Parathyroid adenoma (tissue), 2 donors: ENCODE results near the gene PCTP.

Experiments
- H2AFZ ChIP-seq: fragments of 300-600 bp; sonication (generic); one replicate; pipeline ENCODE4 v1.7.0; 2017; ENCODE audit warnings: antibody characterized with exemption, mild to moderate bottlenecking
- H3K27ac ChIP-seq: fragments of 300-600 bp; sonication (generic); one replicate; pipeline ENCODE4 v1.7.0; 2017
- H3K27me3 ChIP-seq: fragments of 300-600 bp; sonication (generic); one replicate; pipeline ENCODE4 v1.7.0; 2017; ENCODE audit warnings: low read length; ENCODE audit not compliant: control insufficient read depth, insufficient read depth
- H3K36me3 ChIP-seq: fragments of 300-600 bp; sonication (generic); one replicate; pipeline ENCODE4 v1.7.0; 2017; ENCODE audit warnings: low read length; ENCODE audit not compliant: control insufficient read depth, insufficient read depth
- H3K4me1 ChIP-seq: fragments of 300-600 bp; sonication (generic); one replicate; pipeline ENCODE4 v1.7.0; 2017; ENCODE audit warnings: control low read depth
- H3K4me2 ChIP-seq: fragments of 300-600 bp; sonication (generic); one replicate; pipeline ENCODE4 v1.7.0; 2017; ENCODE audit warnings: low read length
- H3K4me3 ChIP-seq: fragments of 300-600 bp; sonication (generic); one replicate; pipeline ENCODE4 v1.7.0; 2017; ENCODE audit warnings: low read depth, low read length
- H3K79me2 ChIP-seq: fragments of 300-600 bp; sonication (generic); one replicate; pipeline ENCODE4 v1.7.0; 2017; ENCODE audit warnings: control low read depth
- H3K9ac ChIP-seq: fragments of 300-600 bp; sonication (generic); one replicate; pipeline ENCODE4 v1.7.0; 2017; ENCODE audit warnings: mild to moderate bottlenecking
- H3K9me3 ChIP-seq: fragments of 300-600 bp; sonication (generic); one replicate; pipeline ENCODE4 v1.7.0; 2017; ENCODE audit warnings: low read length; ENCODE audit not compliant: control insufficient read depth
- TF ChIP-seq, protein P1 (sequence below): fragments of 300-600 bp; sonication (generic); IDR thresholded peaks from one replicate; pipeline ENCODE4 v1.7.0; 2017; ENCODE audit warnings: antibody characterized with exemption, mild to moderate bottlenecking
- donor health status: primary hyperparathyroidism.

The PCTP gene

GRCh38 chr17:55777471-55777971, 26.7 kb downstream of the PCTP start:
- Histone ChIP-seq H3K9ac (no peak overlapping the region), H3K9me3 (no peaks in the 10 kb centered on the region), H2AFZ (no peak overlapping the region), H3K36me3 (no peaks in the 10 kb centered on the region), H3K4me3 (no peak overlapping the region), H3K27ac (no peak overlapping the region), H3K79me2 (no peaks in the 10 kb centered on the region), H3K4me2 (no peak overlapping the region), H3K27me3 (no peaks in the 10 kb centered on the region), H3K4me1 (no peaks in the 10 kb centered on the region)
- TF ChIP-seq, protein P1, sequence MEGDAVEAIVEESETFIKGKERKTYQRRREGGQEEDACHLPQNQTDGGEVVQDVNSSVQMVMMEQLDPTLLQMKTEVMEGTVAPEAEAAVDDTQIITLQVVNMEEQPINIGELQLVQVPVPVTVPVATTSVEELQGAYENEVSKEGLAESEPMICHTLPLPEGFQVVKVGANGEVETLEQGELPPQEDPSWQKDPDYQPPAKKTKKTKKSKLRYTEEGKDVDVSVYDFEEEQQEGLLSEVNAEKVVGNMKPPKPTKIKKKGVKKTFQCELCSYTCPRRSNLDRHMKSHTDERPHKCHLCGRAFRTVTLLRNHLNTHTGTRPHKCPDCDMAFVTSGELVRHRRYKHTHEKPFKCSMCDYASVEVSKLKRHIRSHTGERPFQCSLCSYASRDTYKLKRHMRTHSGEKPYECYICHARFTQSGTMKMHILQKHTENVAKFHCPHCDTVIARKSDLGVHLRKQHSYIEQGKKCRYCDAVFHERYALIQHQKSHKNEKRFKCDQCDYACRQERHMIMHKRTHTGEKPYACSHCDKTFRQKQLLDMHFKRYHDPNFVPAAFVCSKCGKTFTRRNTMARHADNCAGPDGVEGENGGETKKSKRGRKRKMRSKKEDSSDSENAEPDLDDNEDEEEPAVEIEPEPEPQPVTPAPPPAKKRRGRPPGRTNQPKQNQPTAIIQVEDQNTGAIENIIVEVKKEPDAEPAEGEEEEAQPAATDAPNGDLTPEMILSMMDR, result no peak

GRCh38 chr17:55778389-55779118, 27.7 kb downstream of the PCTP start:
- H3K4me2 ChIP-seq, result no peak overlapping the region
- no peaks in the 10 kb centered on the region for H3K27me3 ChIP-seq
- no peak overlapping the region for H3K9ac ChIP-seq
- H3K9me3 ChIP-seq, result no peaks in the 10 kb centered on the region
- H3K27ac ChIP-seq, result no peak overlapping the region
- no peaks in the 10 kb centered on the region for H3K36me3 ChIP-seq
- no peak overlapping the region for H2AFZ ChIP-seq
- H3K79me2 ChIP-seq, result no peaks in the 10 kb centered on the region
- no peaks in the 10 kb centered on the region for H3K4me1 ChIP-seq
- H3K4me3 ChIP-seq, result no peak overlapping the region
- TF ChIP-seq, protein P1, result no peak

- no peaks in the 10 kb centered on the region for H3K79me2 ChIP-seq
- TF ChIP-seq, protein P1, result no peak
- no peak overlapping the region for H2AFZ ChIP-seq
- no peak overlapping the region for H3K4me3 ChIP-seq
- H3K27ac ChIP-seq, result no peak overlapping the region
- no peaks in the 10 kb centered on the region for H3K27me3 ChIP-seq
- H3K4me1 ChIP-seq, result no peaks in the 10 kb centered on the region
- no peaks in the 10 kb centered on the region for H3K36me3 ChIP-seq
- H3K4me2 ChIP-seq, result no peak overlapping the region
- no peak overlapping the region for H3K9ac ChIP-seq
- no peaks in the 10 kb centered on the region for H3K9me3 ChIP-seq
Measured at GRCh38 chr17:55783684-55784245, 32.9 kb downstream of the PCTP start.

DNA sequence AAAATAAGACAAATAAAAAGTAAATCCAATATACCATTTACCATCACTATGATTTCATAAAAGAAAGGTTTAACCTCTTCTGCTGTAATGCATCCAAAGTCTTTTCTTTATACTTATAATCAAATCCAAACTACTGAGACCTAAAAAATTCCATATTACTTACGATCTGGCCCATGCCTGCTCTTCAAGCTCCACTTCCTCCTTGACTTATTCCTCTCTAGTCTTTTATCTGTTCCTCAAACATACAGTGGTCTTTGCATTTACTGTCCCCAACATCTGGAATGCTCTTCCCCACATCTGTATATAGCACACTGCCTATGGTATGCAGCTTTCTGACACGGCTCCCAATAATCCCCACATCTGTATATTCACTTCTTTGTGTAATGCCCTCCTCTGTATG, 33.8 kb downstream of the PCTP start:
- no peaks in the 10 kb centered on the region for H3K27me3 ChIP-seq

More for the DNA sequence above, 33.8 kb downstream of the PCTP start:
- TF ChIP-seq, protein P1, result no peak
- H3K27ac ChIP-seq, result no peak overlapping the region
- no peaks in the 10 kb centered on the region for H3K4me1 ChIP-seq
- H3K4me2 ChIP-seq, result no peak overlapping the region
- no peak overlapping the region for H3K4me3 ChIP-seq
- no peaks in the 10 kb centered on the region for H3K79me2 ChIP-seq
- H2AFZ ChIP-seq, result no peak overlapping the region
- no peaks in the 10 kb centered on the region for H3K36me3 ChIP-seq
- H3K9ac ChIP-seq, result no peak overlapping the region
- H3K9me3 ChIP-seq, result no peaks in the 10 kb centered on the region
